Kasumi-1 (cell line): Measurements from ENCODE around the gene CXCL16.
A peak's percentile ranks its signal among the peaks of the same experiment; 100 is the strongest.
"Not testable (repeated sequence)": the region's sequence is repeated elsewhere in the genome, so short reads cannot be mapped to it uniquely, and the experiment has no call there.

Experiments
- DNase-seq, 2 experiments: peaks; one replicate each; lab custom pipeline; 2025; lab: John Stamatoyannopoulos, UW

The CXCL16 gene

GRCh38 chr17:4721203-4722135 is 18.3 kb downstream of the CXCL16 start:
- DNase-seq = no peak

GRCh38 chr17:4720787-4721186 is 18.9 kb downstream of the CXCL16 start:
- DNase-seq = no peak

- DNase-seq = no peak
Measured at GRCh38 chr17:4719684-4720221, 20.0 kb downstream of the CXCL16 start.

GRCh38 chr17:4719146-4719545 is 20.6 kb downstream of the CXCL16 start:
- no peak for DNase-seq

- DNase-seq = no peak
Measured at GRCh38 chr17:4718276-4718675, 21.5 kb downstream of the CXCL16 start.

- DNase-seq = no peak
Measured at GRCh38 chr17:4717791-4718190, 21.9 kb downstream of the CXCL16 start.

- no peak for DNase-seq
Measured at GRCh38 chr17:4716081-4716480, 23.6 kb downstream of the CXCL16 start.

- DNase-seq = peak; percentile 24 to 52
Measured at GRCh38 chr17:4715063-4715744, 24.5 kb downstream of the CXCL16 start.

GRCh38 chr17:4714340-4715062 is 25.2 kb downstream of the CXCL16 start:
- DNase-seq = not testable (repeated sequence)

- no peak for DNase-seq
Measured at GRCh38 chr17:4712526-4712925, 27.2 kb downstream of the CXCL16 start.

- DNase-seq = peak; percentile 76 to 83
Measured at GRCh38 chr17:4711661-4712181, 28.0 kb downstream of the CXCL16 start.

- peak; percentile 59 to 64 for DNase-seq
Measured at GRCh38 chr17:4710693-4711634, 28.8 kb downstream of the CXCL16 start.

- DNase-seq = peak; percentile 85 to 90
Measured at GRCh38 chr17:4709794-4710692, 29.7 kb downstream of the CXCL16 start, which contains the start of gene ARRB2. ARRB2 (plus strand) TSS chr17:4710632; CDS start chr17:4710722, 90 bp downstream.

- no peak for DNase-seq
Measured at GRCh38 chr17:4708436-4708835, 31.3 kb downstream of the CXCL16 start.

GRCh38 chr17:4706121-4706520 is 33.6 kb downstream of the CXCL16 start:
- no peak for DNase-seq

GRCh38 chr17:4704991-4705390 is 34.7 kb downstream of the CXCL16 start:
- DNase-seq = no peak

GRCh38 chr17:4704574-4704907 is 35.2 kb downstream of the CXCL16 start:
- DNase-seq = not testable (repeated sequence)

GRCh38 chr17:4703330-4703691 is 36.4 kb downstream of the CXCL16 start:
- no peak for DNase-seq

GRCh38 chr17:4701116-4701515 is 38.6 kb downstream of the CXCL16 start:
- DNase-seq = no peak
